Transverse colon (tissue), 4 donors: ENCODE data around the gene SMG6. TPM values are rescaled to one million over a fixed set of nuclear protein-coding genes. Genes with fewer than 3 reads are reported as not detected.

Experiments
- DNase-seq: peaks from one replicate; pipeline ENCODE4 v3.0.0-alpha.2; 2019
- H3K27ac ChIP-seq, 4 donors: fragments of 200-600 bp; sonication (generic); 2 replicates each; pipeline ENCODE4 v1.5.1; 2016 to 2018; ENCODE audit warnings: inconsistent platforms in 4 of 4
- H3K27me3 ChIP-seq: fragments of 200-600 bp; sonication (generic); 2 replicates; pipeline ENCODE4 v1.5.1; 2017; ENCODE audit warnings: inconsistent platforms
- H3K36me3 ChIP-seq, 4 donors: fragments of 200-600 bp; sonication (generic); 2 replicates each; pipeline ENCODE4 v1.5.1; 2017 to 2019; ENCODE audit warnings: inconsistent platforms in 4 of 4
- H3K4me1 ChIP-seq, 4 donors: fragments of 200-600 bp; sonication (generic); 2 replicates each; pipeline ENCODE4 v1.5.1; 2017 to 2020; ENCODE audit warnings: inconsistent platforms in 4 of 4
- H3K4me3 ChIP-seq, 4 donors: fragments of 200-600 bp; sonication (generic); 1 replicate in 1 of 4; 2 replicates in 3 of 4; pipeline versions ENCODE4 v1.5.1 to v1.6.1; 2017 to 2019; ENCODE audit warnings: inconsistent platforms in 4 of 4
- H3K9me3 ChIP-seq, 2 donors: fragments of 200-600 bp; sonication (generic); 2 replicates each; pipeline ENCODE4 v1.5.1; 2017 to 2019; ENCODE audit warnings: inconsistent platforms in 2 of 2
- EP300 ChIP-seq: sonication (generic); formaldehyde crosslinking; IDR thresholded peaks from one replicate; pipeline ENCODE4 v1.6.1; 2017; ENCODE audit warnings: antibody characterized with exemption, low read depth
- POLR2A ChIP-seq: fragments of 450-650 bp; IDR thresholded peaks from one replicate; pipeline ENCODE4 v1.6.1; 2016; ENCODE audit warnings: antibody characterized with exemption, mild to moderate bottlenecking, moderate library complexity
- POLR2AphosphoS5 ChIP-seq, 3 donors: sonication (generic); formaldehyde crosslinking; IDR thresholded peaks; one replicate each; pipeline ENCODE4 v1.6.1; 2016; ENCODE audit warnings: antibody characterized with exemption in 3 of 3
- whole genome bisulfite sequencing, 2 donors: methylation state at CpG; one replicate each; pipeline ENCODE4 v1.1.5; 2018; ENCODE audit warnings: low coverage in 1 of 2; 5-methylcytosine and 5-hydroxymethylcytosine counted together
- in situ Hi-C, 4 donors: fragments of 200-750 bp; cut with MboI; loops; one replicate each; pipeline versions ENCODE4 v1.15.0 to v1.15.1; 2017; ENCODE audit warnings: low sequenced_read_pairs in 3 of 4, low pct_ligation_motif_present in 1 of 4, low pct_unique_long_range_greater_than_20kb in 1 of 4
- intact Hi-C: fragments of 100-400 bp; cut with DNase I; formaldehyde crosslinking; loops from one replicate; pipeline ENCODE4 v1.15.1; 2023; ENCODE audit warnings: low total_unique reads
- total RNA-seq, 4 donors: library from RNA; depleted of rRNA; stranded (reverse); fragments of >200 nt; gene quantifications; one replicate each; pipeline ENCODE4 v1.1.0, GENCODE V29; 2016
- TF ChIP-seq, protein P1 (sequence below), 5 experiments: fragments of 200-600 bp in 3 of 5; fragments of 450-650 bp in 2 of 5; sonication (generic) in 3 of 5; IDR thresholded peaks; 1 replicate in 2 of 5; 2 replicates in 3 of 5; pipeline ENCODE4 v1.5.1; 2016 to 2017; ENCODE audit warnings: antibody characterized with exemption in 5 of 5, inconsistent platforms in 3 of 5, mild to moderate bottlenecking in 2 of 5, moderate library complexity in 1 of 5

Gene SMG6
- total RNA-seq, 4 donors from 2014 or later: 28.6 to 112 (median 39.1) TPM

DNA sequence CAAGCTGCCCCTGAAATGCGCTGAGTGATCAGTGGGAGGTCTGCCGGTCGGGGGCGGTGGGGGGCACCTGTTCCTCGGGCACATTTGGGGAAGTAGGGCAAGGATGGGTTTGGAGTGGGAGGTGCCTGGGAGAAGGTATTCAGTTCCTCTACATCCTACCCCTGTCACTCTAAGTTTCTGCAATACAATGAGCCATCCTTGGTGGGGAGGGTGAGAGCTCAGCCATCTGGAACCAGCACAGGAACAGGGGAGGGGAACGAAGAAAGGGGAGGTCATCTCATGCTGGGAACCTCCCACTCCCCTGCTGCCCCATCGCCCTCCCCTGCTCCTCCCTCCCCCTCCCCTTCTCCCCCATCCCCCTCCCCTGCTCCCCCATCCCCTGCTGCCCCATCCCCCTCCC lies 269.4 kb downstream of the SMG6 start:
- Histone ChIP-seq H3K27ac (no peak overlapping the region), H3K9me3 (no peaks in the 10 kb centered on the region), H3K4me1 (peaks cover 7 to 19% (median 15%) of the 10 kb centered on the region in 4 donors), H3K27me3 (peaks cover 4% of the 10 kb centered on the region), H3K4me3 (no peak overlapping the region), H3K36me3 (peaks cover 0 to 9% (median 0%) of the 10 kb centered on the region in 4 donors)
- intact Hi-C loops: no loop called here
- TF ChIP-seq, protein P1, sequence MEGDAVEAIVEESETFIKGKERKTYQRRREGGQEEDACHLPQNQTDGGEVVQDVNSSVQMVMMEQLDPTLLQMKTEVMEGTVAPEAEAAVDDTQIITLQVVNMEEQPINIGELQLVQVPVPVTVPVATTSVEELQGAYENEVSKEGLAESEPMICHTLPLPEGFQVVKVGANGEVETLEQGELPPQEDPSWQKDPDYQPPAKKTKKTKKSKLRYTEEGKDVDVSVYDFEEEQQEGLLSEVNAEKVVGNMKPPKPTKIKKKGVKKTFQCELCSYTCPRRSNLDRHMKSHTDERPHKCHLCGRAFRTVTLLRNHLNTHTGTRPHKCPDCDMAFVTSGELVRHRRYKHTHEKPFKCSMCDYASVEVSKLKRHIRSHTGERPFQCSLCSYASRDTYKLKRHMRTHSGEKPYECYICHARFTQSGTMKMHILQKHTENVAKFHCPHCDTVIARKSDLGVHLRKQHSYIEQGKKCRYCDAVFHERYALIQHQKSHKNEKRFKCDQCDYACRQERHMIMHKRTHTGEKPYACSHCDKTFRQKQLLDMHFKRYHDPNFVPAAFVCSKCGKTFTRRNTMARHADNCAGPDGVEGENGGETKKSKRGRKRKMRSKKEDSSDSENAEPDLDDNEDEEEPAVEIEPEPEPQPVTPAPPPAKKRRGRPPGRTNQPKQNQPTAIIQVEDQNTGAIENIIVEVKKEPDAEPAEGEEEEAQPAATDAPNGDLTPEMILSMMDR (IDR thresholded peaks at IDR 0.05): no peak
- TF ChIP-seq POLR2A (no peak), POLR2AphosphoS5 (IDR thresholded peaks at IDR 0.05) (no peak), EP300 (no peak)
- no peak for DNase-seq
- in situ Hi-C loops: loop anchor here in 3 of 4 donors (25.0 kb wide), 3 partner anchors 322 to 372 kb away; partner anchors contain the start of genes PRPF8 (in 1 of the 3), TLCD2 (in 1 of the 3) and WDR81 (in 1 of the 3)
- 81% methylated on average over 7 of the region's 7 CpGs; no CpG with 5 or more reads in 1 of the 2 donors for WGBS, 2 donors

DNA sequence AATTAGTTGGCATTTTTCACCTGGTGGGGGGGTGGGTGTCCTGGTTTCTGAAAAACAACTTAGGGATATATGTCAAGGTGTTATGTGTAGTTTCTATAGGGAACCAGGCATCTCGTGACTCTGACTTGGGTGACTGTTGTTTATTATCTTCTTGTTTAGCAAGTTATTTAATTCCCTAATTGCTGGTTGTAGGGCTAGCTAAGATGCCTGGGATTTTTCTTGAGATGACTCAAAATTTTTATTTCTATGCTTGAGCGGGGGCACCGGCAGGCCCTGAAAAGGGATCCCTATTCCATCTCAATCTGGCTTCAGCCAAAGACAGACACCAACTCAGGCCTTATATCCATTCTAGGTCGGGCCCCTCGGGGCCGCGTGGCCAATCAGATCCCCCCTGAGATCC lies 270.4 kb downstream of the SMG6 start:
- Histone ChIP-seq H3K27ac (no peak overlapping the region), H3K4me1 (peaks cover 7 to 19% (median 15%) of the 10 kb centered on the region in 4 donors), H3K4me3 (no peak overlapping the region), H3K36me3 (peaks cover 0 to 9% (median 0%) of the 10 kb centered on the region in 4 donors), H3K9me3 (no peaks in the 10 kb centered on the region), H3K27me3 (peaks cover 14% of the 10 kb centered on the region)
- 95% methylated on average over 7 of the region's 7 CpGs; no CpG with 5 or more reads in 1 of the 2 donors for WGBS, 2 donors
- in situ Hi-C loops (loop anchor here in 3 of 4 donors (25.0 kb wide), 3 partner anchors 321 to 371 kb away; partner anchors contain the start of genes PRPF8 (in 1 of the 3), TLCD2 (in 1 of the 3) and WDR81 (in 1 of the 3)), intact Hi-C loops (no loop called here)
- DNase-seq: no peak
- TF ChIP-seq EP300: no peak
- TF ChIP-seq, protein P1 (IDR thresholded peaks at IDR 0.05): no peak
- TF ChIP-seq POLR2A: no peak
- no peak for TF ChIP-seq POLR2AphosphoS5 (IDR thresholded peaks at IDR 0.05)

DNA sequence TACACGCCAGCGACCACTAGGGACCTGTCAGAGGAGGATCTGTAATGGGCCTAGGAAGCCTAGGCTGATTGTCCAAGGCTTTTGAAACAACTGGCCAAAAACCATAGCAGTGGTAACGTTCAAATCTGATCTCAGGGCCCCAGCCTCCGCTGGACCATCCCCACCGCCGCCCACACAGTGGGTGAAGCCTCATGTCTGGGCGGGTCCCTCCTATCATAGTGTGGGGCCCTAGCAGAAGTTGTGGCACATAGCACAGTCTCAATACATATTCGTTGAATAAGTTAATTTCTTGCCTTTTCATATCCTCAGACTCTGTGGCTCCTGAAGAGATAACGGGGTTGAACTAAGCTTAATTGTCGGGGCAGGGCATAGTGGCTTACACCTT lies 272.8 kb downstream of the SMG6 start:
- in situ Hi-C loops: loop anchor here in 3 of 4 donors (25.0 kb wide), 3 partner anchors 318 to 368 kb away; partner anchors contain the start of genes PRPF8 (in 1 of the 3), TLCD2 (in 1 of the 3) and WDR81 (in 1 of the 3)
- Histone ChIP-seq H3K4me1 (peaks cover 12 to 26% (median 17%) of the 10 kb centered on the region in 4 donors), H3K36me3 (peaks cover 0 to under 1% (median 0%) of the 10 kb centered on the region in 4 donors), H3K27ac (peak overlapping the region; percentile 62 to 86 (median 76)), H3K27me3 (peaks cover 36% of the 10 kb centered on the region), H3K4me3 (peak overlapping the region; percentile 71 to 91 (median 82)), H3K9me3 (no peaks in the 10 kb centered on the region)
- WGBS, 2 donors: 20 to 33% methylated on average over 3 to 10 of the region's 10 CpGs
- intact Hi-C loops: no loop called here
- TF ChIP-seq, protein P1 (IDR thresholded peaks at IDR 0.05): peak; percentile 30 to 52 (median 40)
- TF ChIP-seq POLR2AphosphoS5 (IDR thresholded peaks at IDR 0.05) (no peak), EP300 (no peak), POLR2A (no peak)
- DNase-seq: peak; percentile 61

DNA sequence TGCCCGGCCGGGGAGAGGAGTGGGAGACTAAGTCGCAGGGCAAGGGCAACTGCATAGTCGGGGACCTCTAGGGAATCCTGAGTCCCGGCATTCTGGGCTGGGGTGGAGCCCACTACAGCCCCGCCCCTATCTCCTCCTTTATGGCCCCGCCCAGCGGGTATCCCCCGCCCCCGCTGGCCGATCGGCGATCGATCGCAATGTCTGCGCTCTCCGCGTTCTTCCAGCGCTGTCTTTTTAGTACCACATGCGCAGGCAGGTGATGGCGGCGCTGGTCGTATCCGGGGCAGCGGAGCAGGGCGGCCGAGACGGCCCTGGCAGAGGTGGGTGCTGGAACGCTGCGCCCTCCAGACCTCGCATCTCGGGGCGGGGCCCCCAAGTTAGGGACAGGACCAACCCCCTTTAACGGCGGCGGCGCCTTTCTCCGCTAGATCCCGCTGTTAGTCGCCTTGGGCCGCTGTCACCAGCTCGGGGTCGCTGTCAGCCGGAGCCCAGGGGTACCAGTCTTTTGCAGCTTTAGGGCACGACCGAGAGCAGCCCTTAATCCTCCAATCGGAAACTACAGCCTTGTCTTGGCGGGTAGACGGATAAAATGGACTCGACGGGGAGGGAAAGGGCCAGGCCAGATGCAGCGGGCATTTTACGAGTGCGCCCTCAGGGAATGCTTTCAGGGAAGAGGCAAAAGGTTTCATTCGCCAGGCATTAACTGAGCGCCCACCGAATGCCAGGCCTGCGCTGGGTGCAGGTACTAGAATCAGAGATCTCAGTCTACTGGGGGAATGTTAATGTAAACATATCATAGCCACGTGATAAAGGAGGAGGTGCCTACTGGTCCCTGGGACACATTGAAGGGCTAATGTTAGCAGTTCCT lies 273.4 kb downstream of the SMG6 start, which contains the start of gene DPH1:
Gene DPH1 (plus strand): TSS at position 243 of the 868 bp plus-strand sequence. CDS start 17 bp downstream, at position 260.
- H3K27me3 ChIP-seq: peaks cover 43% of the 10 kb centered on the region
- 0 to 2% methylated on average over 1 to 44 of the region's 59 CpGs for WGBS, 2 donors
- TF ChIP-seq EP300: no peak
- peak; percentile 58 to 73 (median 72) for TF ChIP-seq POLR2AphosphoS5 (IDR thresholded peaks at IDR 0.05)
- peak within 1 kb of the TSS; percentile 62 to 86 (median 76) for H3K27ac ChIP-seq
- H3K36me3 ChIP-seq: no peaks in the 10 kb centered on the region
- peak within 1 kb of the TSS; percentile 71 to 91 (median 82) for H3K4me3 ChIP-seq
- no peaks in the 10 kb centered on the region for H3K9me3 ChIP-seq
- in situ Hi-C loops: loop anchor here in 3 of 4 donors (10.0 to 25.0 kb wide), 4 partner anchors 125 to 368 kb away; partner anchors contain the start of genes PRPF8 (in 1 of the 3), TLCD2 (in 1 of the 3) and WDR81 (in 1 of the 3)
- H3K4me1 ChIP-seq: peaks cover 15 to 32% (median 23%) of the 10 kb centered on the region in 4 donors
- intact Hi-C loops: no loop called here
- peak; percentile 89 for DNase-seq
